Stimulated activated effector memory CD8-positive, alpha-beta T cell treated with anti-CD3 and anti-CD28 coated beads, Interleukin-12 subunit alpha, Interleukin-12 subunit beta, amount 100 ng/mL, for 72 hours (primary cell): ENCODE results near the gene FMNL2.

Experiments used
- ATAC-seq: fragments of 150-1000 bp; cut with Tn5 transposase; 2 replicates; pipeline ENCODE4 v1.10.0; 2021
- DNase-seq, 2 donors: peaks; one replicate each; pipeline ENCODE4 v3.0.0; 2021 to 2022; ENCODE audit warnings: low spot score in 2 of 2
- H3K27ac Mint-ChIP-seq: one replicate; pipeline ENCODE4 v1.8.0; 2022; ENCODE audit warnings: mild to moderate bottlenecking, mixed read lengths
- H3K36me3 Mint-ChIP-seq: one replicate; pipeline ENCODE4 v1.8.0; 2022; ENCODE audit warnings: mild to moderate bottlenecking, mixed read lengths
- H3K4me1 Mint-ChIP-seq: one replicate; pipeline ENCODE4 v1.8.0; 2022; ENCODE audit warnings: mixed read lengths
- H3K4me3 Mint-ChIP-seq: one replicate; pipeline ENCODE4 v1.8.0; 2022; ENCODE audit warnings: mild to moderate bottlenecking, mixed read lengths
- H3K9me3 Mint-ChIP-seq: one replicate; pipeline ENCODE4 v1.8.0; 2022; ENCODE audit warnings: mixed read lengths

Gene FMNL2

GRCh38 chr2:152609699-152610098 lies 274.7 kb downstream of the FMNL2 start:
- Mint-ChIP-seq H3K4me1 (peaks cover 9% of the 10 kb centered on the region), H3K36me3 (no peaks in the 10 kb centered on the region), H3K27ac (no peak overlapping the region), H3K9me3 (no peaks in the 10 kb centered on the region), H3K4me3 (no peak overlapping the region)
- no peak for ATAC-seq
- DNase-seq = no peak

GRCh38 chr2:152611458-152612231 lies 276.7 kb downstream of the FMNL2 start:
- no peak overlapping the region for H3K4me3 Mint-ChIP-seq
- no peaks in the 10 kb centered on the region for H3K9me3 Mint-ChIP-seq
- H3K36me3 Mint-ChIP-seq = no peaks in the 10 kb centered on the region
- ATAC-seq (peak; percentile 52), DNase-seq (no peak)
- no peak overlapping the region for H3K27ac Mint-ChIP-seq
- peaks cover 9% of the 10 kb centered on the region for H3K4me1 Mint-ChIP-seq

GRCh38 chr2:152613235-152613634 lies 278.3 kb downstream of the FMNL2 start:
- H3K36me3 Mint-ChIP-seq = no peaks in the 10 kb centered on the region
- no peaks in the 10 kb centered on the region for H3K9me3 Mint-ChIP-seq
- H3K4me3 Mint-ChIP-seq = no peak overlapping the region
- no peak for ATAC-seq
- no peak overlapping the region for H3K27ac Mint-ChIP-seq
- peaks cover 9% of the 10 kb centered on the region for H3K4me1 Mint-ChIP-seq
- DNase-seq = no peak

- H3K27ac Mint-ChIP-seq = no peak overlapping the region
- no peak for ATAC-seq
- H3K4me1 Mint-ChIP-seq = peaks cover 9% of the 10 kb centered on the region
- H3K9me3 Mint-ChIP-seq = no peaks in the 10 kb centered on the region
- H3K36me3 Mint-ChIP-seq = no peaks in the 10 kb centered on the region
- no peak overlapping the region for H3K4me3 Mint-ChIP-seq
- DNase-seq = no peak
These were observed 280.2 kb downstream of the FMNL2 start for GRCh38 chr2:152615177-152615576.

- H3K27ac Mint-ChIP-seq = no peak overlapping the region
- H3K36me3 Mint-ChIP-seq = no peaks in the 10 kb centered on the region
- DNase-seq = no peak
These were observed 282.6 kb downstream of the FMNL2 start for GRCh38 chr2:152617456-152618192.

GRCh38 chr2:152618193-152618564 lies 283.2 kb downstream of the FMNL2 start:
- Mint-ChIP-seq H3K9me3 (no peaks in the 10 kb centered on the region), H3K4me1 (no peaks in the 10 kb centered on the region), H3K36me3 (no peaks in the 10 kb centered on the region), H3K27ac (no peak overlapping the region), H3K4me3 (no peak overlapping the region)
- ATAC-seq (no peak), DNase-seq (no peak)

More at GRCh38 chr2:152617456-152618192, 282.6 kb downstream of the FMNL2 start:
- Mint-ChIP-seq H3K9me3 (no peaks in the 10 kb centered on the region), H3K4me1 (no peaks in the 10 kb centered on the region), H3K4me3 (no peak overlapping the region)
- no peak for ATAC-seq

GRCh38 chr2:152620208-152620607 lies 285.2 kb downstream of the FMNL2 start:
- no peak for DNase-seq
- no peaks in the 10 kb centered on the region for H3K4me1 Mint-ChIP-seq
- no peak overlapping the region for H3K27ac Mint-ChIP-seq
- H3K36me3 Mint-ChIP-seq = no peaks in the 10 kb centered on the region
- H3K4me3 Mint-ChIP-seq = no peak overlapping the region
- H3K9me3 Mint-ChIP-seq = no peaks in the 10 kb centered on the region
- ATAC-seq = no peak

GRCh38 chr2:152620985-152621384 lies 286.0 kb downstream of the FMNL2 start:
- Mint-ChIP-seq H3K9me3 (no peaks in the 10 kb centered on the region), H3K4me3 (no peak overlapping the region), H3K4me1 (no peaks in the 10 kb centered on the region), H3K36me3 (no peaks in the 10 kb centered on the region), H3K27ac (no peak overlapping the region)
- DNase-seq (no peak), ATAC-seq (no peak)

- ATAC-seq (no peak), DNase-seq (no peak)
- Mint-ChIP-seq H3K4me1 (no peaks in the 10 kb centered on the region), H3K4me3 (no peak overlapping the region), H3K9me3 (no peaks in the 10 kb centered on the region), H3K27ac (no peak overlapping the region), H3K36me3 (no peaks in the 10 kb centered on the region)
These were observed 287.2 kb downstream of the FMNL2 start for GRCh38 chr2:152622219-152622618.

GRCh38 chr2:152623076-152623740 lies 288.2 kb downstream of the FMNL2 start:
- Mint-ChIP-seq H3K4me1 (no peaks in the 10 kb centered on the region), H3K9me3 (no peaks in the 10 kb centered on the region), H3K27ac (no peak overlapping the region), H3K36me3 (no peaks in the 10 kb centered on the region), H3K4me3 (no peak overlapping the region)
- ATAC-seq = no peak
- no peak for DNase-seq

GRCh38 chr2:152623775-152624174 lies 288.8 kb downstream of the FMNL2 start:
- no peaks in the 10 kb centered on the region for H3K9me3 Mint-ChIP-seq
- DNase-seq (no peak), ATAC-seq (no peak)
- H3K27ac Mint-ChIP-seq = no peak overlapping the region
- no peaks in the 10 kb centered on the region for H3K4me1 Mint-ChIP-seq
- no peaks in the 10 kb centered on the region for H3K36me3 Mint-ChIP-seq
- no peak overlapping the region for H3K4me3 Mint-ChIP-seq

- H3K4me1 Mint-ChIP-seq = no peaks in the 10 kb centered on the region
- no peak overlapping the region for H3K27ac Mint-ChIP-seq
- no peak overlapping the region for H3K4me3 Mint-ChIP-seq
- DNase-seq (no peak), ATAC-seq (no peak)
- no peaks in the 10 kb centered on the region for H3K36me3 Mint-ChIP-seq
- no peaks in the 10 kb centered on the region for H3K9me3 Mint-ChIP-seq
These were observed 289.8 kb downstream of the FMNL2 start for GRCh38 chr2:152624805-152625204.

GRCh38 chr2:152626911-152627339 lies 292.0 kb downstream of the FMNL2 start:
- no peak overlapping the region for H3K4me3 Mint-ChIP-seq
- ATAC-seq (no peak), DNase-seq (no peak)
- H3K27ac Mint-ChIP-seq = no peak overlapping the region
- H3K36me3 Mint-ChIP-seq = no peaks in the 10 kb centered on the region
- H3K9me3 Mint-ChIP-seq = no peaks in the 10 kb centered on the region
- no peaks in the 10 kb centered on the region for H3K4me1 Mint-ChIP-seq

- H3K4me3 Mint-ChIP-seq = no peak overlapping the region
- H3K36me3 Mint-ChIP-seq = no peaks in the 10 kb centered on the region
- H3K27ac Mint-ChIP-seq = no peak overlapping the region
- H3K9me3 Mint-ChIP-seq = no peaks in the 10 kb centered on the region
- no peak for DNase-seq
- no peak for ATAC-seq
- no peaks in the 10 kb centered on the region for H3K4me1 Mint-ChIP-seq
These were observed 292.5 kb downstream of the FMNL2 start for GRCh38 chr2:152627351-152627957.

- H3K4me3 Mint-ChIP-seq = no peak overlapping the region
- DNase-seq = no peak
- H3K27ac Mint-ChIP-seq = no peak overlapping the region
- no peak for ATAC-seq
- no peaks in the 10 kb centered on the region for H3K9me3 Mint-ChIP-seq
- H3K36me3 Mint-ChIP-seq = no peaks in the 10 kb centered on the region
- H3K4me1 Mint-ChIP-seq = no peaks in the 10 kb centered on the region
These were observed 294.2 kb downstream of the FMNL2 start for GRCh38 chr2:152629202-152629601.
